ENCODE results near the gene LBR. TPM values are rescaled to one million over a fixed set of nuclear protein-coding genes. Genes with fewer than 3 reads are reported as not detected.

LBR gene
- total RNA-seq, 4 donors from 2014 or later = 18.5 to 57.2 (median 29.8) TPM

GRCh38 chr1:225446981-225447615 lies 19.3 kb upstream of the LBR start:
- peak overlapping the region; percentile 50 for H3K27ac ChIP-seq
- H3K36me3 ChIP-seq = no peaks in the 10 kb centered on the region
- no peak for TF ChIP-seq EP300 (IDR thresholded peaks at IDR 0.05)
- TF ChIP-seq POLR2A (IDR thresholded peaks at IDR 0.05) = no peak
- no peak for TF ChIP-seq POLR2AphosphoS5 (IDR thresholded peaks at IDR 0.05)
- TF ChIP-seq CTCF (IDR thresholded peaks at IDR 0.05) = no peak
- no peaks in the 10 kb centered on the region for H3K27me3 ChIP-seq
- H3K4me1 ChIP-seq = peaks cover 56% of the 10 kb centered on the region
- H3K4me3 ChIP-seq = no peak overlapping the region
- 80% methylated on average over 9 of the region's 9 CpGs for WGBS
- DNase-seq (ENCODE audit: low spot score in 2 of 2) = peak in 1 of 2 donors; percentile 53
- H3K9me3 ChIP-seq = no peaks in the 10 kb centered on the region

DNA sequence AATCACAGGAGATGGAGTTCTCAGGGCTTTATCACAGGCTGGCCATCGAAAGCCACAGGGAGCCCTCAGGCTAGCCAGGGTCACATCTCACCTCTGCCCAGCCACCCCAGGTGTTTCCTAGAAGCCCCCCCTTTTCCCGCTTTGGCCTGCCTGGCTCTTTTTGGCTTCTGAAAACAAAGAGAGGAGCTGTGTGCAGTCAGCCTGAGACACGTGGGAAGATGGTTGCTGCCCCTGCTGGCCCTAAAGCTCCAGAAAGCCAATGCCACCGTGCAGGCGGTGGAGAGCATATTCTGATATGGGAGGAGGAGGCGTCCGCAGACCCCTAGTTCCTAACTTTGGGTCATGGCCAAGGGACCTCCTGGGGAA lies 18.7 kb upstream of the LBR start:
- H3K9me3 ChIP-seq = no peaks in the 10 kb centered on the region
- no peaks in the 10 kb centered on the region for H3K27me3 ChIP-seq
- peaks cover 56% of the 10 kb centered on the region for H3K4me1 ChIP-seq
- peak overlapping the region; percentile 50 for H3K27ac ChIP-seq
- 48% methylated on average over 5 of the region's 7 CpGs for WGBS
- DNase-seq (ENCODE audit: low spot score in 2 of 2) = peak; percentile 53 to 54
- H3K4me3 ChIP-seq = no peak overlapping the region
- H3K36me3 ChIP-seq = no peaks in the 10 kb centered on the region
- no peak for TF ChIP-seq POLR2AphosphoS5 (IDR thresholded peaks at IDR 0.05)
- no peak for TF ChIP-seq CTCF (IDR thresholded peaks at IDR 0.05)
- no peak for TF ChIP-seq EP300 (IDR thresholded peaks at IDR 0.05)
- no peak for TF ChIP-seq POLR2A (IDR thresholded peaks at IDR 0.05)

DNA sequence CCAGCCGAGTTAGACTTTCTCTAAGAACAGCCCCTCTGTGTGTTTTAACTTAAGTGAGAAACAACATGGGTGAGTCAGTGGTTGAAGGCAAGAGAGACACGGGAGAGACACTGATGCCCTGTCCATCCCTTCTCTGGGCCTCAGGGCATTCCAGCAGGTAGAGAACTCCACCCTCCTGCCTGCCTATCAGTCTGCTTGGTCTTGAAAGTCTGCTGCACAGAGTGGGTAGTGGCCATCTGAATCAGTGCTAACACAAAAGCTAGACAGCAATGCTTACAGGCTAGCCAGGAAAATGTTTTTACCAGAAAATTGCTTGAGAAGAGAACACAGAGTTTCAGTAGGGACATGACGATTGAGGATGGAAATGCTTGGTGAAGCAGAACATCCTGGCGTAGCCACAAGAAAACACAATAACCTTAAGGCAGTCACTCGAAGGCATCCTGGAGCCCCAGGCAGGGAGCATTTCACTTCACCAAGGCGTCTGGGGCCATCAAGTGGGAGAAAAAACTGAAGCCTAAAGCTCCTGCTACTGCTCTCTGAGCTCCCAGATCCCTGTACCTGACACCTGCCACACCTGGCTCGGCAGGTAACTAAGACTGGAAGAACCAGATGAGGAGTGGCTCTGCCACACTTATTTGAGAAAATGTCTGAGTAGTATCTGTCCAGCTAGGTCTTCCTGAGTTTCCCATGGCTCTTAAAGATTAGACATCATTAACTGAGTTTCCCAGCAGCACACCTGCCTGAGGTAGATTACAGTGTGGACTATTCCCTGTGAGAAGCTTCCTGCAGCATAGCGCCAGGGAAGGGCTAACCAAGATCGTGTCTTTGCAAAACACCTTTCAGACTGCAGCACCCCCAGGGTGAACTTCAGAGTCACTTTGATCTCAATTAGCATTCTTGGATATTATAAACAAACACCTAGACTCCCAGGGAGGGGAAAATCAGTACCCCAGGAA lies 18.1 kb upstream of the LBR start:
- H3K4me1 ChIP-seq = peaks cover 56% of the 10 kb centered on the region
- no peaks in the 10 kb centered on the region for H3K36me3 ChIP-seq
- peak; percentile 45 to 46 for DNase-seq (ENCODE audit: low spot score in 2 of 2)
- 38% methylated on average over 7 of the region's 9 CpGs for WGBS
- no peaks in the 10 kb centered on the region for H3K9me3 ChIP-seq
- H3K27me3 ChIP-seq = no peaks in the 10 kb centered on the region
- TF ChIP-seq EP300 (IDR thresholded peaks at IDR 0.05) = no peak
- TF ChIP-seq POLR2A (IDR thresholded peaks at IDR 0.05) = no peak
- TF ChIP-seq CTCF (IDR thresholded peaks at IDR 0.05) = no peak
- TF ChIP-seq POLR2AphosphoS5 (IDR thresholded peaks at IDR 0.05) = no peak
- H3K27ac ChIP-seq = peak overlapping the region; percentile 50
- H3K4me3 ChIP-seq = no peak overlapping the region

DNA sequence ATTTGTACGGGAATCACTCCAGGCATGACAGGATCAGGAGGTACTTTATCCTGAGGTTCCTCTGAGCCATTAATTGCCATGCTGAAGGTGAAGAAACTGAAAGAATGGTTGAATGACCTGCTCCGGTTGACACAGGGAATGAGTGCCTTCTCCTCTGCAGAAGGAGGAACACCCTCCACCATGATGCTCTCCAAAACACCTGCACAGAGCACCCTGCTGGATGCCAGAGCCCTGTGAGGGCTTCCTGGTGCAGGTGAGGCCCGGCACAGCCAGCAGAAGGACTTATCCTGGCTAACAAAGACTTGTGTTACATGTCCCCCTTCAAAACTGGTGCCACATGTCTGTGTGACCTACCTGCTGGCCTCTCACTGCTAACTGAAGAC lies 14.3 kb upstream of the LBR start:
- 66% methylated on average over 3 of the region's 3 CpGs for WGBS
- DNase-seq (ENCODE audit: low spot score in 2 of 2) = peak in 1 of 2 donors; percentile 26
- Histone ChIP-seq H3K36me3 (no peaks in the 10 kb centered on the region), H3K27ac (no peak overlapping the region), H3K9me3 (no peaks in the 10 kb centered on the region), H3K4me1 (peaks cover 29% of the 10 kb centered on the region), H3K4me3 (no peak overlapping the region), H3K27me3 (no peaks in the 10 kb centered on the region)
- TF ChIP-seq POLR2A (IDR thresholded peaks at IDR 0.05) = no peak
- TF ChIP-seq POLR2AphosphoS5 (IDR thresholded peaks at IDR 0.05) = no peak
- TF ChIP-seq CTCF (IDR thresholded peaks at IDR 0.05) = no peak
- no peak for TF ChIP-seq EP300 (IDR thresholded peaks at IDR 0.05)

All from suprapubic skin (tissue), 4 donors.